HG02973 (cell line): ENCODE data around the gene CRIP1.

Experiments used
- ATAC-seq: cut with Tn5 transposase; IDR thresholded peaks from one replicate; pipeline ENCODE4 v1.9.1; 2021; ENCODE audit warnings: moderate library complexity; ENCODE audit not compliant: unreplicated experiment

Gene CRIP1

GRCh38 chr14:105503296-105503640, 16.6 kb downstream of the CRIP1 start:
- ATAC-seq = no peak

- no peak for ATAC-seq
These were observed 17.4 kb downstream of the CRIP1 start for GRCh38 chr14:105503935-105504692.

- no peak for ATAC-seq
These were observed 18.4 kb downstream of the CRIP1 start for GRCh38 chr14:105505101-105505500.

GRCh38 chr14:105507247-105507646, 20.6 kb downstream of the CRIP1 start:
- no peak for ATAC-seq

GRCh38 chr14:105508069-105508468, 21.4 kb downstream of the CRIP1 start:
- ATAC-seq = no peak

GRCh38 chr14:105508601-105509000, 21.9 kb downstream of the CRIP1 start:
- ATAC-seq = no peak

- ATAC-seq = no peak
These were observed 30.4 kb downstream of the CRIP1 start for GRCh38 chr14:105517096-105517495.

GRCh38 chr14:105519946-105520698, 33.4 kb downstream of the CRIP1 start:
- no peak for ATAC-seq

- ATAC-seq = no peak
These were observed 38.6 kb downstream of the CRIP1 start for GRCh38 chr14:105525326-105525725.

- no peak for ATAC-seq
These were observed 39.4 kb downstream of the CRIP1 start, which contains the start of gene TMEM121 for GRCh38 chr14:105525861-105526775. Gene TMEM121 (plus strand): TSS chr14:105526583. CDS start chr14:105528835, 2,252 bp downstream.

GRCh38 chr14:105526776-105527380, 40.2 kb downstream of the CRIP1 start:
- no peak for ATAC-seq

GRCh38 chr14:105527381-105527825, 40.7 kb downstream of the CRIP1 start:
- ATAC-seq = no peak

- no peak for ATAC-seq
These were observed 41.3 kb downstream of the CRIP1 start for GRCh38 chr14:105527826-105528585.

- no peak for ATAC-seq
These were observed 42.1 kb downstream of the CRIP1 start for GRCh38 chr14:105528586-105529318.

GRCh38 chr14:105529319-105529568, 42.6 kb downstream of the CRIP1 start:
- no peak for ATAC-seq

- ATAC-seq = no peak
These were observed 43.0 kb downstream of the CRIP1 start for GRCh38 chr14:105529569-105530284.

- no peak for ATAC-seq
These were observed 43.8 kb downstream of the CRIP1 start for GRCh38 chr14:105530285-105531087.
